GM12892 (cell line): ENCODE results near the gene CERS6.
A peak's percentile ranks its signal among the peaks of the same experiment; 100 is the strongest.

Source experiments
- DNase-seq: peaks from one replicate; pipeline ENCODE4 v3.0.0; 2011; ENCODE audit not compliant: insufficient read length
- FAIRE-seq: peaks from 2 replicates; lab custom pipeline; 2011; peaks lifted over from hg19 to GRCh38; lab: Jason Lieb, UNC
- POLR2A ChIP-seq: IDR thresholded peaks from 2 replicates; pipeline ENCODE4 v1.6.1; 2011; ENCODE audit warnings: low read depth, low read length, control low read depth
- POLR2AphosphoS5 ChIP-seq: IDR thresholded peaks from 2 replicates; pipeline ENCODE4 v1.6.1; 2011; ENCODE audit warnings: low read depth, low read length, control low read depth
- TAF1 ChIP-seq: IDR thresholded peaks from 2 replicates; pipeline ENCODE4 v1.6.1; 2011; ENCODE audit warnings: low read depth, mild to moderate bottlenecking, control low read depth, low read length, borderline replicate concordance

The CERS6 gene

DNA sequence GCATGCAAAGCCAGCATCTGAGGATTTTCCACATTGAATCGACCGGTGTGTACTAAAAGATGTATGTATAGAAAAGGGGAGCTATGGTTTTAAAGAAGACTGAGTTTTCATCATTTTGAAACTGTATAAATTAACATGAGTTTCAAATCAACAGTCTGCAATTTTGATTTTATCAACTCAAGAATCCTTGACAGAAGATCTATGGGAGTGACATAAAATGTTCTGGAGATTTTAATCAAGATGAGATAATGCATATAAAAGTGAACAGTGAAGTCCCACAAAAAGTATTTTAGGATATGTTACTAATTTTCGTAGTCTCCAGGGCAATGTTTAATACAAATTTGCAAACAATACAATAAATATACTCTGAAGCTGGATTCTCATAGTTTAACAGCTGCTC lies 24.0 kb upstream of the CERS6 start:
- DNase-seq (no peak), FAIRE-seq (no peak)
- no peak for TF ChIP-seq TAF1
- no peak for TF ChIP-seq POLR2AphosphoS5
- TF ChIP-seq POLR2A: no peak

DNA sequence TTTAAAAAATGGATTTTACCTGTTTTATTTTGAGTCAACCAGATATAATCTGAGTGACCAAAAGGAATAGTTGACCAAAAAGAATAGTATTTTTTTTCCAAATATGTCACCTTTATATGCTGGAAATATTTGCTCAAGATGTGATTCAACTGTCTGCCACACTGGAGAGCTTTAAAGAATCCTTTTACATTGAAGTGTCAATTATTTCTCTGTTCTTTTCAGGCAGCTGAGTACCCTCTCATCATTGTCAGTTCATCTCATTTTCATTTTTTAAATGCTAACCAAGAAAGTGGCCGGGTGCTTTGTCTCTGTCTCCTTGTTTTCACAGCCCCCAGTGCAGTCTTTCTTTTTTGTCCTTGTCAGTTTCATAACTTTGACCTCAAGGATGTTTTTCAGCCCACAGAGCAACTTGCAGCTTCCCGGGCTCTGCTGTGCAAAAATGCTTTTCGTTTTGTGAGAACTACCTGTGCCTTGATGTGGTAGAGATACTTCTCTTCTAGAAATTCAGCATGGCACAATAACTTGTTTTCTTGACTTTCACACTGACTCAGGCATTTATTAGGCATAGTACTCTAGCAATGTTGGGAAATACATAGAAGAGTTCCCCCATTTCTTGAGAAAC lies 23.4 kb upstream of the CERS6 start:
- FAIRE-seq: no peak
- TF ChIP-seq POLR2A (no peak), TAF1 (no peak), POLR2AphosphoS5 (no peak)
- DNase-seq: no peak

DNA sequence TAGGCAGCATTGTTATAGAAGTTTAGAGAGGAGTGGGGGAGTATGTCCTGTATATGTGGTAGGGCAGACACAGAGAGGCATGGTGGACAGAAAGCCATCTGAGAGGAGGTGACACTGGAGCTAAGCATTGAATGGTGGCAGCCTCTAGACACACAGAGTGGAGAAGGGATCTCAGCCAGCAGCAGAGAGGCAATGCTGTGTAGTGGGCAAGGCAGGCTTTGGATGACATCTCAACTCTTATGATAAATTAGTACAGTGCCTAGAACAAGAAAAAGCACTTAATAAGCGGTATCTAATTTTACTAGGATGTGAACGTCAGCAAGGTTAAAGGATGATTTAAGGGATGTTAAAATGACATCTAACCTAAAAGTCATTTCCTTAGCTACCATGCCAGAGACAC lies 22.5 kb upstream of the CERS6 start:
- no peak for DNase-seq
- FAIRE-seq: no peak
- TF ChIP-seq POLR2AphosphoS5 (no peak), TAF1 (no peak), POLR2A (no peak)

DNA sequence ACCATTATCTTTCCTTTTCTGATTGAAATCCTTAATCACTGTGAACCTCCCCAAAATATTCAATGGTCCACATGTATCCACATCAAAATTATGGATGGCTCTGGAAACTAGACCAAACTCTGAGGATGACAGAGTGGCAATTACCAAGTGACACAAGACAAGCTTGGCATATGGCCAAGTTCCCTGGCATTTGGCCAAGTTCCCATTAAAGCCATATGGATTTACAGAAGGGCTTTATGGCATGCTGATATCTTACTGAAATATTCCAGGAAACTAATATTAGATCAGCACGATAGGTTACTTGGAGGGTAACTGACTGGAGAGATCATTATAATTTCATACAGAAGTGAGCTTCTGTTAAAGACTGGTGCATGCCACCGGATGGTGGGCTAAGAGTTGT lies 21.9 kb upstream of the CERS6 start:
- FAIRE-seq (no peak), DNase-seq (no peak)
- TF ChIP-seq POLR2A (no peak), TAF1 (no peak), POLR2AphosphoS5 (no peak)

DNA sequence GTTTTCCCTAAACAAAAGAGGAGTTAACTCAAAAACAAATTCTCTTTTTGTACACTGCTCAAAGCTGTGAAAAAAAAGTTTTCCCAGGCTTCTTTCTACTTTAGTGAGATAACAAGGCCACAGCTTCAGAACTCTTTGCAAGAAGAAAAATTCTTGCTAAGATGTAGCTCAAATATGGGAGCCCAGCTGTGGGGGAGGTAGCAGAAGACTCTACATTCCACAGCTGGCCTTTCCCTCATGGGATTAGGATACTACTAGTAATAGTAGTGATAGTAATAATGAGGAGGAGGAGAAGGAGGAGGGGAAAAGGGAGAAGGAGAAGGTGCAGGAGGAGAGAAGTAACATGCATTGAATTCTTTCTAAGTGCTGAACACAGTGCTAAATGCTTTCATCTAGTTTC lies 19.2 kb upstream of the CERS6 start:
- no peak for FAIRE-seq

DNA sequence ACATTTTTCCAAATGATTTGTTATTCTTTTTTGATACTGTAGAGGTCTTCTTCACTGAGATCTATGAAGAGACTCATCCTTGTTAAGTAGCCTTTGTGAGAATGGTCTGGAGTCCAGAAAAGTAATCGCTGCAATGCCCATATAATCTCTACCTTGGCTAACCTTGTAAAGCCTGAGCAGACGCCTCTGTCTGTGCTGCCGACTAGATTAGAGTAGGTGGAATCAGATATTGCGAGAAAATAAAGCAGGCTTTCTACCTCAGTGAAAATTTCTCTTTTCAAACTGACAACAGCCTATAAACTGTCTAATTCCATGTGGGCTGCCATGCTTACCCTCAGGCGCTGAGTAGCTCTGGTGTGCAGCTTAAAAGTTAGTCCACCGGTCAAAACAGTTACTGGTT lies 17.5 kb upstream of the CERS6 start:
- no peak for DNase-seq
- TF ChIP-seq POLR2A (no peak), TAF1 (no peak), POLR2AphosphoS5 (no peak)
- FAIRE-seq: no peak

More for the DNA sequence above, 19.2 kb upstream of the CERS6 start:
- DNase-seq: no peak
- TF ChIP-seq TAF1 (no peak), POLR2AphosphoS5 (no peak), POLR2A (no peak)

DNA sequence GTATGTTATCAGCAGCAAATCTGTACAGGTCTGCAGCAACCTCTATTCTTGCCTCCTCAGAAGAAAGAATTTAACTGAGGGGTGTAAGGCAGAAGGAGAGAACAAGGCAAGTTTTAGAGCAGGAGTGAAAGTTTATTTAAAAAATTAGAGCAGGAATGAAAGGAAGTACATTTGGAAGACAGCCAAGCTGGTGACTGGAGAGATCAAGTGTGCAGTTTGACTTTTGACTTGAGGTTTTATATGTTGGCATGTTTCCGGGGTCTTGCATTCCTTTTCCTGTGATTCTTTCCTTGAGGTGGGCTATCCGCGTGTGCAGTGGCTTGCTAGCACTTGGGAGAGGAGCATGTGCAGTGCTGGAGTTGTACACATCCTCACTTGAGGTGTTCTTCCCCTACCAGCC lies 16.5 kb upstream of the CERS6 start:
- DNase-seq (no peak), FAIRE-seq (no peak)
- TF ChIP-seq POLR2AphosphoS5 (no peak), TAF1 (no peak), POLR2A (no peak)

DNA sequence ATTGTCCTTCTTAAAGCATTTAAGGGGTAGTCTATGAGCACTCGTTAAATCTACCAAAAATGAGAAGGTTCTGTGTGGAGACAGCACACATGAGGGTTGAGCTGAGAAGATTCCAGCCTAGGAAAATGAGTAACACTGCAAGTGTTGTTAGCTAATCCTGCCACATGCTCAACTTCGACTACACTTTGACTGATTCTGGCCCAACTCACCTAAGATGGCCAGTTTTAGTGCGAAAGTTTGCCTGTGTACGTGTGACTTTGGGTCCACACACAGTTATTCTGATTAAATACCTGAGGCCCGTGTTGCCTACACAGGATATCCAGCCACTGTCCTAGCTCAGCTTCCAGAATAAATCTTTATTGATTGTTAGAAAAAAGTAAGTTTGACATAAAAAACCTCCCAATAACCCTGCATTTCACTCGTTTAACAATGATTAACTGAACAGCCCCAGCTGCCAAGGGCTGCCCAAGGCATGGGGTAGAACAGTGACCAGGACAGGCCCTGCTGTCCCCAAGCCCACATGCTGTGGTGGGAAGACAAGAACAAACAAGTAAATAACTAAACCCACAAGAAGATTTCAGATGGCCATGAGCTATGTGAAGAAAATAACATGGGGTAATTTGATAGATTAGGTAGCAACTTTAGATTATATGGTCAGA lies 14.7 kb upstream of the CERS6 start:
- no peak for FAIRE-seq
- DNase-seq: no peak
- TF ChIP-seq TAF1: no peak
- TF ChIP-seq POLR2AphosphoS5: no peak
- no peak for TF ChIP-seq POLR2A

DNA sequence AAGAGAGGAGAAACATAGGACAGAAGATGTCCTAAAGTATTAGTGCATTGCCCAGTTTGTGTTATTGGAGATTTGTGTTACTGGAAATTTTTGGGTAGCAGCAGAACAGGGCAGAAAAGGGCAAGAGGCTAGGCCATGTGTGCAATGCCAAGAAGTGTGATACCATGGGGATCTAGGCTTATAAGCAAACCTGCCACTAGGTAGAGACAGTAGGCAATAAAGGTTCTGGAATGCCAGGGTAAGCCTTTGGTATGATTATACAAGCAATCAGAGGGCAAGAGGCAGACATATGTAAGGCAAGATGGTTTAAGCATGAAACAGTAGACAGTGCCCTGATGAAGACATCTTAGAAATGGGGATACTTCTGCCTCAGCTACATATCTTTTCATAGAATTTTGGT lies 12.3 kb upstream of the CERS6 start:
- DNase-seq (no peak), FAIRE-seq (peak; percentile 40)
- TF ChIP-seq TAF1: no peak
- no peak for TF ChIP-seq POLR2A
- TF ChIP-seq POLR2AphosphoS5: no peak

DNA sequence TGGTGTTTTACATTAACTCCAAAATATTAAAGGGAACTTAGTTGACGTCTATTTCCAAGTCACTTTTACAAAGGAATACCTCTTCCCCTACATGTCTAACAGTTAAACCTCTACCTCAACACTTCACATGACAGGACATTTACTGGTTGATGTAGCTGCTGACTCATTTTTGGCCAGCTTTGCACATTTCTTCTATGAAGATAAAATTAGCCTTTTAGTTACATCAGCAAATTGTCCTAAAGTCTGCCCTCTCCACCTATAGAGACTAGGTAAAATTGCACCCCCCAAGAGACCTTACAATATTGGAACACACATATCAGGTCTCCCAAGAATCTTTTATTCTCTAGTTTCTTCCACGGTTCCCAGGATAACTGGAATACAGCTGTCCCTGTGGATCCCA lies 10.1 kb upstream of the CERS6 start:
- DNase-seq: no peak
- no peak for FAIRE-seq
- no peak for TF ChIP-seq TAF1
- TF ChIP-seq POLR2A: no peak
- TF ChIP-seq POLR2AphosphoS5: no peak

DNA sequence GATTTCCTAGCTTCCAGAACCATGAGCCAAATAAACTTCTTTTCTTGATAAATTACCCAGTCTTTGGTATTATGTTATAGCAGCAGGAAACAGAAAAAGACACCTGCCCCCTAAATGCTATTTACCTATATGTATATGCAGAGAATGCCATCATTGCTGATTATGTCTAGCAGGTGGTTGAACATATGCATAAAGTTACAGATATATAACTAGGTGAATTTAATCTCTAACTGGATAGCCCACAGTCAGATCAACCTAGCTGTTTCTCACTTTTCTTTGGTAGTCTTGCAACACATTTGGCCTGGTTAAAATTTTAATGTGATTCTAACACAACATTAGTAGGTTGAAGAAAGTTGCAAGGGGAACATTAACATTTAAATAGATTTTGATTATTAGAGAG lies 7.1 kb upstream of the CERS6 start:
- FAIRE-seq (no peak), DNase-seq (no peak)
- TF ChIP-seq TAF1 (no peak), POLR2A (no peak), POLR2AphosphoS5 (no peak)

DNA sequence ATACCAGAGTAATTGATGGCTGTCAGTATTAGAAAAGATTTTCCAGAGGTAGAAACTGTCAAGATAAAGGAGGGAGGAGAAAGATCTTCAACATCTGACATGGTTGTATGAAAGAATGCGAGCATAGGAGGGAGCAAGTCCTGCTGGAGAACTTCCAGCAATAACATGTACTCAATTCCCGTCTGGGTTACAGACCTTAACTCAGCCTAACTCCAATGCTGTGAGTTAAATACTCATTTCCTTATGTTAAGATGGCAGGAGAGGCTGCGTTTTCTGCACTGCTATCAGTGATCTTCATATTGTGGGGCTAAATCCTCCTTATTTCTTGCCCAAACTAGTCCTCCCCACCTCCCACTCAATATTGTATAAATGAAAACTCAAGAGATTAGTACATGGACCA lies 6.7 kb upstream of the CERS6 start:
- DNase-seq (no peak), FAIRE-seq (no peak)
- TF ChIP-seq TAF1: no peak
- TF ChIP-seq POLR2AphosphoS5: no peak
- no peak for TF ChIP-seq POLR2A

DNA sequence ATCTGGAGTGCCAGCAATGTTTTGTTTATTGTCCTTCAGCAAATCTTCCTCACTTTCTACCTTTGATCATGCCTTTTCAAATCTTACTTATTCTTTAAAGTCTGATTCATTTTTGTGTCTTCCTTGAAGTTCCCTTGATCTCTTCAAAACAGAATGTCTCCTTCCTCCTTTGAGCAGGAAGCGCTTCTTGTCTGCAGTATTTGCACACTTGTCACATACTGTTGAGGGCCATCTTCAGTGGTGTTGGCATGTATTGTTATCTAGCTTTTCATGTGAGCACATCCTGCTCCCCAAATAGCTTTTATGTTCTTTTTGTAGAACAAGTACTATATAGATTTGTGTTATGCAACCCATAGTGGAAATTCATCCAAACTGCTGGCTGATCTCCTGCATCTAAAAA lies 5.9 kb upstream of the CERS6 start:
- DNase-seq (no peak), FAIRE-seq (no peak)
- TF ChIP-seq POLR2AphosphoS5 (no peak), TAF1 (no peak), POLR2A (no peak)

DNA sequence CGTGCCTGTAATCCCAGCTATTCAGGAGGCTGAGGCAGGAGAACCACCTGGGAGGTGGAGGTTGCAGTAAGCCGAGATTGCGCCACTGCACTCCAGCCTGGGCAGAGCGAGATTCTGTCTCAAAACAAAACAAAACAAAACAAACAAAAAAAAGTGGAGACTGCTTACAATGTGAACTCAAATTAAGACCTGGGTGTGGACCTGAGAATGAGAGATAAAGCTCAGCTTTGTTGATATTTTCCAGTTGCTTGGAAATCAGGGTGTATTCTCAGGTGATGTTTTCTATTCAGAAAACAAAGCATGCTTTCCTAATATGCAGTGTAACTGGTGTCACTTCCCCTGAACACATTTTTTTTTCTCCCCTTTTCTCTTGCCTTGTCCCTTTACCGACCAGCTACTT lies 5.3 kb upstream of the CERS6 start:
- DNase-seq: no peak
- TF ChIP-seq TAF1 (no peak), POLR2A (no peak), POLR2AphosphoS5 (no peak)
- no peak for FAIRE-seq
